ENCODE results near the gene SLC44A1.

Gene SLC44A1

DNA sequence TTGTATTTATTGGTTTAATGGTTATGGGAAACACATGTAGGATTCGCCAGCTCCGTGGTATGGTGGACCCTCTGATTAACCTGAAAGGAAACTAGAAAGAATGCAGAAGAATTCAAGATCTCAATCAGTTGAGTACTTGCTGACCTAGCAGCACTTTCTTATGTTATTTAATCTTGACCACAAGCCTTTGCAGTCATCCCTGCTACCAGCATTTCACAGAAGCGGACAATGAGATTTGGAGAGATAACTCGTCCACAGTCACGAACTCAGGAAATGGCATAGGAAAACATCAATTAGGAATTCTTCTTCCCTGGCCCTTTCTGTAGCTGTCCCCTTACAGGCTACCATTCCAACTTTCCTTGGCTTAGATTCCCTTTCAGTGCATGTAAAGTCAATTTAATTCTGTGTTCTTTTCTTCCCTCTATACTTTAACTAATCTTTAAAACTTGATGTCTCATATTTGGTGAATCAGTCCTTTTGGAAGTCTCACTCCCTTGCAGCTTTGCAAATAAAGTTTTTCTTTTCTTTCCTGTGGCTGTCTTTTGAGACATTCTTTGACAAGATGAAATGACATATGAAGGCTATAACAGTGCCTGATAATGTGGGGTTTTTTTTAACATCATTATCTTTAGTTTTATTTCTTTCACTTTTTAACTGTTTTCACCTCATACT is 1.3 kb upstream of the SLC44A1 start:
- no peak for TF ChIP-seq CTCF (IDR thresholded peaks at IDR 0.05)

GRCh38 chr9:105244734-105245028 is 230 bp downstream of the SLC44A1 start:
- TF ChIP-seq CTCF (IDR thresholded peaks at IDR 0.05): no peak

DNA sequence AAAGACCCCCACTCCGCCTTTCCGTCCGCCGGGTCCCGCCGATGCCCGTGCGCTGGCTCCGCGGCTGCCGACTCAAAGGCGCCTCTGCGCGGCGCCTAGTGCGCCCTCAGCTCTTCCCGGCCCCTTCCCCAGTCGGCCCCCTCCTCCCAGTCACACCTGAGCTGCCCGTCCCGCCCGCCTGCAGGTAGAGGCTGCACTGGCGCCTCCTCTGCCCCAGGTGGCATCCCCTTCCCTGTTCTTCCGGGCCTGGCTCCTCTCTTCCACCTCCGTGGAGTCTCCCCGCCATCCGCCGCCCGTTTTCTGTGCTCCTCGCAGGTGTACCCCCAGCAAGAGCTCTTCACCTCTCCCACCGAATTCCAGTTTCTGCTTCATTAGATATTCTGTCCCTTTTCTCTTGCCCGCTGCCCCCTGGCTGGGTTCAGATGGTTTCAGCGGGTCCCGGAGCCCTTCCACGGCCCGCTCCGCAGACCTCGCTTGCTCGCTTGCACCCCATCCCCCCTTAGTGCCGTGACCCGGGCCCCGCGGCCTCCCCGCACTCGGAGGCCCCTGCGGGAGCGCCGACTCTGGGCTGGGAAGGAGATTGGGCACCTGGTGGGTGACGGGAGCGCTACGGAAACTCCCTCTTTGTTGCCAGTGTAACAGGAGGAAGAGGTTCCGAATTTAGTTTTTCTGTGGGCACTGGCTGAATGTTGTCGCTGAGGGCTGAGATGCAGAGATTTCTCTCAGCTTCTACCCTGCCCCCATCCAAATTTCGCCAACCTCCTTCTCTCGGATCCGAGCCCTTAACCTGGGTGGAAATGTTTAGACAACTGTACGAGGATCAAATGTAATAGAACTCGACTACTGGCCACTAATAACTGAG is 809 bp downstream of the SLC44A1 start:
- peak; percentile 56 for TF ChIP-seq CTCF (IDR thresholded peaks at IDR 0.05)

GRCh38 chr9:105245891-105246161 is 1.4 kb downstream of the SLC44A1 start:
- TF ChIP-seq CTCF (IDR thresholded peaks at IDR 0.05): no peak

DNA sequence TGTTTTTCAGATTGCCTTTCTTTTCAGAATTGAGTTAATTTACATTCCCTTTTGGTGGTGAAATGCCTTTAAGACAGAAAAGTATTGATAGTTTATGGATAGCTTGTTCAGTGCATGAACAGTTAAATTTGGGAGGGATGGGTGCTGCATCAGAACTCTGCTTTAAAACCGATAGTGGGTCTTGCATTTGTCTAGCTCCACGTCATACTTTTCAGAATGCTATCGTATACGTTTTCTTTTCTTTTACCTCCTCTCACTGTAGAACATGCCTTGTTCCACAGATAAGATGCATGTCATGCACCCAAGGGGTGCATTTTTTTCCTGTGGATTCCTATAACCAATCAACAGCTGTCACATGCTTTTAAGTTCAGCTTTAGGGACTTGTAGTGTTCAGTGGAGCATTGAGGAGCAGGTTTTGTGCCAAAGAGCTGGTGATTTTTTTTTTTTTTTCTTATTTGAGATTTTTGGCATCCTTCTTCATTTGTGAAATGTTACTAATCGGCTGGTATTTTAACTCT is 2.3 kb downstream of the SLC44A1 start:
- TF ChIP-seq CTCF (IDR thresholded peaks at IDR 0.05): no peak

DNA sequence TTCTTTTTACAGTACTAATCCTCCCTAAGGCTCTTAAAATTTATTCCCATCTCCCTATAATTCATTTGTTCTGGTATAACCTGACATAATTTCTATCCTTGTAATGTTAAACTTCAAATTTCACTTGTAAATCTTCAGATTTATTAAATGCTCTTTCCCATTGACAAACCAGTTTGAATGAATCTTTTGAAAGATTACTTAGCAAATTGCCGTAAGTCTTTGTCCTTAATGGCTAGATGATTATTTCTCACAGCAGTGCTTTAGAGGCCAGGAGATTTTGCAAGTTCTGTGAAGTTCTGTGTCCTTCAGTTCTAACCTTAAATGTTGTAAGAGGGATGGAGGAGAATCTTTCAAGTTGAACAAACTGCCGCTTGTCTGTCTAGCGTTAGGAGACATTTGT is 4.2 kb downstream of the SLC44A1 start:
- TF ChIP-seq CTCF (IDR thresholded peaks at IDR 0.05): no peak

GRCh38 chr9:105251133-105251532 is 6.7 kb downstream of the SLC44A1 start:
- TF ChIP-seq CTCF (IDR thresholded peaks at IDR 0.05): no peak

Data from LNCAP (cell line).